Endodermal cell (in vitro differentiated cells): Measurements from ENCODE around the gene PIGQ. TPM values are rescaled to one million over a fixed set of nuclear protein-coding genes. Genes with fewer than 3 reads are reported as not detected.

Experiments used
- DNase-seq: peaks from one replicate; pipeline ENCODE4 v3.0.0-alpha.2; 2017
- H3K27ac ChIP-seq: 2 replicates; pipeline ENCODE4 v1.5.1; 2013; ENCODE audit warnings: mild to moderate bottlenecking, low read depth, low read length, moderate library complexity
- H3K27me3 ChIP-seq: 2 replicates; pipeline ENCODE4 v1.6.1; 2013; ENCODE audit warnings: mild to moderate bottlenecking, low read length, moderate library complexity; ENCODE audit not compliant: insufficient read depth, control insufficient read depth, poor library complexity, severe bottlenecking
- H3K36me3 ChIP-seq: 2 replicates; pipeline ENCODE4 v1.7.0; 2013; ENCODE audit warnings: mild to moderate bottlenecking, low read length, moderate library complexity; ENCODE audit not compliant: control insufficient read depth, insufficient read depth
- H3K4me1 ChIP-seq: one replicate; pipeline ENCODE4 v1.7.0; 2013; ENCODE audit warnings: low read length; ENCODE audit not compliant: control insufficient read depth, insufficient read depth
- H3K4me3 ChIP-seq: 2 replicates; pipeline ENCODE4 v1.5.1; 2013; ENCODE audit warnings: mild to moderate bottlenecking, low read length, moderate library complexity
- H3K9ac ChIP-seq: 2 replicates; pipeline ENCODE4 v1.6.1; 2013; ENCODE audit warnings: mild to moderate bottlenecking, low read length, moderate library complexity; ENCODE audit not compliant: poor library complexity, severe bottlenecking; ENCODE audit errors: extremely low read depth
- H3K9me3 ChIP-seq: 2 replicates; pipeline ENCODE4 v1.6.1; 2013; ENCODE audit warnings: mild to moderate bottlenecking, low read length, moderate library complexity; ENCODE audit not compliant: control insufficient read depth
- H3K27ac Mint-ChIP-seq: 2 replicates; pipeline ENCODE4 v1.8.0; 2020; ENCODE audit warnings: mixed read lengths
- H3K27me3 Mint-ChIP-seq: 2 replicates; pipeline ENCODE4 v1.8.0; 2021; ENCODE audit warnings: mild to moderate bottlenecking, mixed read lengths; ENCODE audit not compliant: insufficient read depth
- H3K36me3 Mint-ChIP-seq: 2 replicates; pipeline ENCODE4 v1.8.0; 2020; ENCODE audit warnings: low read depth, mixed read lengths
- H3K4me1 Mint-ChIP-seq: 2 replicates; pipeline ENCODE4 v1.8.0; 2020; ENCODE audit warnings: mixed read lengths
- H3K4me3 Mint-ChIP-seq: 2 replicates; pipeline ENCODE4 v1.8.0; 2020; ENCODE audit warnings: mild to moderate bottlenecking, moderate library complexity, mixed read lengths
- H3K9me3 Mint-ChIP-seq: 2 replicates; pipeline ENCODE4 v1.8.0; 2020; ENCODE audit warnings: mild to moderate bottlenecking, mixed read lengths
- CTCF ChIP-seq: fragments of 200-600 bp; sonication (generic); conservative IDR thresholded peaks from 2 replicates; pipeline ENCODE4 v1.5.0; 2021; ENCODE audit warnings: antibody characterized with exemption, mild to moderate bottlenecking
- WGBS, 2 experiments: methylation state at CpG; one replicate each; pipeline versions ENCODE4 v1.1.5 to v1.1.7; 2013; ENCODE audit warnings: missing lambda C conversion rate in 2 of 2, mixed read lengths in 1 of 2; ENCODE audit not compliant: insufficient coverage in 1 of 2, insufficient read length in 1 of 2; 5-methylcytosine and 5-hydroxymethylcytosine counted together
- total RNA-seq, 2 donors: library from RNA; stranded (reverse); fragmentation: NEBNext Ultra II Directional in 1 of 2; extraction: Animal tissue kit (Norgen Biotek cat#: 25700) in 1 of 2; gene quantifications; 2 replicates in 1 of 2; 3 replicates in 1 of 2; pipeline ENCODE4 v1.2.1, GENCODE V29; 2021

PIGQ gene
- total RNA-seq, 2 donors from 2014 or later = 128 to 129 TPM

- peak; percentile 74 for TF ChIP-seq CTCF
- H3K4me3 ChIP-seq = no peak overlapping the region
- H3K27ac ChIP-seq = no peak overlapping the region
- 88% methylated on average over 21 to 34 of the region's 34 CpGs for WGBS, 2 experiments
- peaks cover 8% of the 10 kb centered on the region for H3K36me3 ChIP-seq
- peak; percentile 89 for DNase-seq
- Mint-ChIP-seq H3K36me3 (peaks cover 10% of the 10 kb centered on the region), H3K4me1 (peaks cover 6% of the 10 kb centered on the region), H3K27ac (no peak overlapping the region), H3K4me3 (no peak overlapping the region), H3K9me3 (no peaks in the 10 kb centered on the region), H3K27me3 (no peaks in the 10 kb centered on the region)
- no peaks in the 10 kb centered on the region for H3K27me3 ChIP-seq
- H3K9me3 ChIP-seq = no peaks in the 10 kb centered on the region
- peaks cover 7% of the 10 kb centered on the region for H3K4me1 ChIP-seq
- no peak overlapping the region for H3K9ac ChIP-seq
Measured at GRCh38 chr16:521381-522210, 48.2 kb upstream of the PIGQ start.

GRCh38 chr16:522320-523096 is 47.3 kb upstream of the PIGQ start:
- WGBS, 2 experiments = 90 to 94% methylated on average over 21 to 23 of the region's 23 CpGs
- DNase-seq = peak; percentile 43
- H3K27me3 Mint-ChIP-seq = no peaks in the 10 kb centered on the region

More at GRCh38 chr16:522320-523096, 47.3 kb upstream of the PIGQ start:
- Mint-ChIP-seq H3K27ac (no peak overlapping the region), H3K9me3 (no peaks in the 10 kb centered on the region), H3K4me1 (peaks cover 7% of the 10 kb centered on the region), H3K4me3 (no peak overlapping the region), H3K36me3 (peaks cover 6% of the 10 kb centered on the region)
- Histone ChIP-seq H3K36me3 (peaks cover 8% of the 10 kb centered on the region), H3K4me1 (peaks cover 7% of the 10 kb centered on the region), H3K9me3 (no peaks in the 10 kb centered on the region), H3K9ac (no peak overlapping the region), H3K4me3 (no peak overlapping the region), H3K27me3 (no peaks in the 10 kb centered on the region), H3K27ac (no peak overlapping the region)
- no peak for TF ChIP-seq CTCF
